GM18519 (cell line): ENCODE results near the gene IMMT.

Experiments
- ATAC-seq: cut with Tn5 transposase; IDR thresholded peaks from one replicate; pipeline ENCODE4 v1.9.1; 2021; ENCODE audit warnings: mild to moderate bottlenecking, moderate library complexity; ENCODE audit not compliant: unreplicated experiment, low FRiP score

The IMMT gene

DNA sequence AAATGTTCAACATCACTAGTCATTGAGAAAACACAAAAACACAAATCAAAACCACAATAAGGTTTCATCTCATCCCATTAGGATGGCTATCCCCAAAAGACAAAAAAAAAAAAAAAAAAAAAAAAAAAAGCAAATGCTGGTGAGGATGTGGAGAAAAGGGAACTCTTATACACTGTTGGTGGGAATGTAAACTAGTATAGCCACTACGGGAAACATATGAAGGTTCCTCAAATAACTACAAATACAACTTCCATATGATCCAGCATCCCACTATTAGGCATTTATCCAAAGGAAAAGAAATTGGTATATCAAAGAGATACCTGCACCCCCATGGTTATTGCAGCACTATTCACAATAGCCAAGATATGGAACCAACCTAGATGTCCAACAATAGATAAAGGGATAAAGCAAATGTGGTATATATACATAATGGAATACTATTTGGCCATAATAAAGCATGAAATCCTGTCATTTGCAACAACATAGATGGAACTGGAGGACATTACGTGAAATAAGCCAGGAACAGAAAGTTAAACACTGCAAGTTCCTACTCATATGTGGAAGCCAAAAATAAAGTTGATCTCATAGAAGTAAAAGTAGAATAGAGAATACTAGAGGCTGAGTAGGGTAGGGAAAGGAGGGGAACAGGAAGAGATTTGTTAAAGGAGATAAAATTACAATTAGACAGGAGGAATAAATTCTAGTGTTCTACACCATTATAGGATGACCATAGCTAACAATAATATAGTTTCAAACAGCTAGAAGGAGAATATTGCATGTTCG, 98.0 kb downstream of the IMMT start:
- no peak for ATAC-seq

DNA sequence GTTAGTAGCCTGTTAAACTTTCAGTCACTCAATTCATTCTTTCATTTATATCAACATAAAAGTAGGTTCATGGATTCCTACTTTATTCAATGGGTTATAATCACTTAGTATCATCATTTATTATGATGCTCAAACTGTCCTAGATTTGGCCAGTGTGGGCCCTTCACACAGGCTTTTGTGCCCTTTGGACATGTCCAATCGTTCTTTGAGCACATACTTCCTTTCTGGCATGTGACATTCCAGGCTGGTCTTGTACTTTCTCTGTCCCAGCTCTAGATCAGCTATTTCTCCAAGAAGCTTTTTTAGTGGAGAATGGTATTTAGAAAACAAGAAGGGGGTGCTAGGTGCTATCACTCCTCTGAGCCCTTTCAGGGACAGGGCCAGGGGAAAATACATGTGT, 101.0 kb downstream of the IMMT start:
- ATAC-seq = no peak
